Measurements from ENCODE around the gene HSDL2.
"Not testable (repeated sequence)": the region's sequence is repeated elsewhere in the genome, so short reads cannot be mapped to it uniquely, and the experiment has no call there.

Gene HSDL2

GRCh38 chr9:112396872-112397271, 17.0 kb downstream of the HSDL2 start:
- no peak for DNase-seq (ENCODE audit: low read depth)

GRCh38 chr9:112401175-112401815, 21.4 kb downstream of the HSDL2 start:
- DNase-seq (ENCODE audit: low read depth): no peak

GRCh38 chr9:112403614-112404201, 23.8 kb downstream of the HSDL2 start:
- no peak for DNase-seq (ENCODE audit: low read depth)

- no peak for DNase-seq (ENCODE audit: low read depth)
These were observed 24.6 kb downstream of the HSDL2 start for GRCh38 chr9:112404508-112404932.

- no peak for DNase-seq (ENCODE audit: low read depth)
These were observed 28.4 kb downstream of the HSDL2 start for GRCh38 chr9:112408275-112408674.

- DNase-seq (ENCODE audit: low read depth): no peak
These were observed 28.9 kb downstream of the HSDL2 start for GRCh38 chr9:112408819-112409218.

GRCh38 chr9:112409758-112410157, 29.9 kb downstream of the HSDL2 start:
- DNase-seq (ENCODE audit: low read depth): no peak

- DNase-seq (ENCODE audit: low read depth): no peak
These were observed 31.7 kb downstream of the HSDL2 start for GRCh38 chr9:112411626-112412027.

- DNase-seq (ENCODE audit: low read depth): not testable (repeated sequence)
These were observed 33.8 kb downstream of the HSDL2 start for GRCh38 chr9:112413728-112414127.

- DNase-seq (ENCODE audit: low read depth): no peak
These were observed 40.3 kb downstream of the HSDL2 start for GRCh38 chr9:112420208-112420607.

GRCh38 chr9:112421771-112422222, 41.9 kb downstream of the HSDL2 start:
- DNase-seq (ENCODE audit: low read depth): no peak

GRCh38 chr9:112422417-112423148, 42.7 kb downstream of the HSDL2 start:
- DNase-seq (ENCODE audit: low read depth): no peak

- no peak for DNase-seq (ENCODE audit: low read depth)
These were observed 50.2 kb downstream of the HSDL2 start for GRCh38 chr9:112430006-112430522.

- no peak for DNase-seq (ENCODE audit: low read depth)
These were observed 53.8 kb downstream of the HSDL2 start for GRCh38 chr9:112433499-112434392.

- DNase-seq (ENCODE audit: low read depth): no peak
These were observed 54.6 kb downstream of the HSDL2 start for GRCh38 chr9:112434487-112434886.

GRCh38 chr9:112437406-112437805, 57.5 kb downstream of the HSDL2 start:
- no peak for DNase-seq (ENCODE audit: low read depth)

GRCh38 chr9:112439171-112439570, 59.3 kb downstream of the HSDL2 start:
- no peak for DNase-seq (ENCODE audit: low read depth)

- DNase-seq (ENCODE audit: low read depth): no peak
These were observed 59.9 kb downstream of the HSDL2 start for GRCh38 chr9:112439825-112440224.

GRCh38 chr9:112443200-112443599, 63.3 kb downstream of the HSDL2 start:
- DNase-seq (ENCODE audit: low read depth): no peak

- DNase-seq (ENCODE audit: low read depth): no peak
These were observed 63.7 kb downstream of the HSDL2 start for GRCh38 chr9:112443636-112444035.

GRCh38 chr9:112445196-112445595, 65.3 kb downstream of the HSDL2 start:
- no peak for DNase-seq (ENCODE audit: low read depth)

- no peak for DNase-seq (ENCODE audit: low read depth)
These were observed 66.2 kb downstream of the HSDL2 start for GRCh38 chr9:112446080-112446479.

Data from T-helper 22 cell (primary cell).